Measurements from ENCODE around the gene PPP2R5E.

- TF ChIP-seq GATA1 (IDR thresholded peaks at IDR 0.05; ENCODE audit: low read depth, low read length) (no peak), POLR2A (IDR thresholded peaks at IDR 0.05; ENCODE audit: low read length) (no peak)
Measured at GRCh38 chr14:63551332-63551731, 8.2 kb upstream of the PPP2R5E start.
